ENCODE measurements around the gene SLC6A15.

- TF ChIP-seq CTCF (IDR thresholded peaks at IDR 0.05; ENCODE audit: control extremely low read depth in 1 of 3, insufficient read depth in 1 of 3, low read depth in 1 of 3, low read length in 3 of 3): no peak
- TF ChIP-seq TCF12 (IDR thresholded peaks at IDR 0.05; ENCODE audit: low read depth, low read length): no peak
- TF ChIP-seq ASH2L (IDR thresholded peaks at IDR 0.05; ENCODE audit: low read length): no peak
- no peak for TF ChIP-seq YY1 (IDR thresholded peaks at IDR 0.05; ENCODE audit: low read depth, low read length)
Observed at GRCh38 chr12:84826925-84827324, 85.7 kb downstream of the SLC6A15 start.
